IMR-90 (cell line): ENCODE data around the gene ZDHHC14. TPM values are rescaled to one million over a fixed set of nuclear protein-coding genes. Genes with fewer than 3 reads are reported as not detected.

ENCODE experiments used
- ATAC-seq: fragments of 200-7000 bp; cut with Tn5 transposase; 2 replicates; pipeline ENCODE4 v1.9.1; 2020; ENCODE audit warnings: low read depth, mild to moderate bottlenecking, moderate library complexity
- BruUV-seq: library from RNA; stranded (reverse); fragments of 400-500 nt; replicated peaks from 2 replicates; lab custom pipeline; 2021; lab: Mats Ljungman, UMichigan
- CTCF ChIA-PET: fragments of 300-600 bp; formaldehyde crosslinking; extraction: SDS; loops from one replicate; lab custom pipeline; 2021; ENCODE audit warnings: antibody characterized with exemption; lab: Yijun Ruan, JAX
- POLR2A ChIA-PET: fragments of 300-600 bp; sonication (Branson Sonifier 250); formaldehyde crosslinking; loops from one replicate; lab custom pipeline; 2022; ENCODE audit warnings: antibody characterized with exemption; ENCODE audit not compliant: unreplicated experiment; lab: Charles Lee
- DNase-seq: peaks from one replicate; pipeline ENCODE4 v3.0.0; 2013
- H2AFZ ChIP-seq: replicated peaks from 2 replicates; pipeline ENCODE3; 2013; ENCODE audit warnings: low read length, mild to moderate bottlenecking; ENCODE audit not compliant: poor library complexity
- H2AK5ac ChIP-seq: 2 replicates; pipeline ENCODE4 v1.6.1; 2013; ENCODE audit warnings: low read depth, low read length, inconsistent platforms
- H2AK9ac ChIP-seq: replicated peaks from 2 replicates; pipeline ENCODE3; 2013; ENCODE audit warnings: mild to moderate bottlenecking, low read depth, low read length, moderate library complexity; ENCODE audit not compliant: poor library complexity
- H2BK120ac ChIP-seq: 2 replicates; pipeline ENCODE4 v1.6.1; 2013; ENCODE audit warnings: low read depth, low read length, inconsistent platforms
- H2BK15ac ChIP-seq: 3 replicates; pipeline ENCODE4 v1.6.1; 2013; ENCODE audit warnings: low read depth, low read length, inconsistent platforms
- H2BK20ac ChIP-seq: 2 replicates; pipeline ENCODE4 v1.6.1; 2013; ENCODE audit warnings: low read depth, mild to moderate bottlenecking, inconsistent platforms, low read length, moderate library complexity
- H2BK5ac ChIP-seq: 2 replicates; pipeline ENCODE4 v1.6.1; 2013; ENCODE audit warnings: mild to moderate bottlenecking, low read depth, low read length, inconsistent platforms; ENCODE audit not compliant: poor library complexity, severe bottlenecking
- H3K14ac ChIP-seq: replicated peaks from 2 replicates; pipeline ENCODE4 v1.6.1; 2013; ENCODE audit warnings: low read depth, low read length, inconsistent platforms
- H3K18ac ChIP-seq: 2 replicates; pipeline ENCODE4 v1.6.1; 2013; ENCODE audit warnings: low read depth, low read length, control low read depth
- H3K23ac ChIP-seq: 2 replicates; pipeline ENCODE4 v1.6.1; 2013; ENCODE audit warnings: low read depth, low read length, inconsistent platforms
- H3K27ac ChIP-seq: 2 replicates; pipeline ENCODE4 v1.5.1; 2013; ENCODE audit warnings: mild to moderate bottlenecking, control low read depth, low read length; ENCODE audit not compliant: insufficient read depth
- H3K27me3 ChIP-seq: 2 replicates; pipeline ENCODE4 v1.6.1; 2013; ENCODE audit warnings: low read length; ENCODE audit not compliant: control insufficient read depth, insufficient read depth
- H3K36me3 ChIP-seq: 2 replicates; pipeline ENCODE4 v1.6.1; 2013; ENCODE audit warnings: low read length, mixed read lengths; ENCODE audit not compliant: control insufficient read depth, insufficient read depth
- H3K4ac ChIP-seq: 2 replicates; pipeline ENCODE4 v1.6.1; 2013; ENCODE audit warnings: low read depth, low read length, inconsistent platforms
- H3K4me1 ChIP-seq: 2 replicates; pipeline ENCODE4 v1.6.1; 2013; ENCODE audit warnings: low read length, mixed read lengths; ENCODE audit not compliant: control insufficient read depth, insufficient read depth
- H3K4me2 ChIP-seq: 2 replicates; pipeline ENCODE4 v1.6.1; 2013; ENCODE audit warnings: low read depth, mild to moderate bottlenecking, control low read depth, low read length, moderate library complexity
- H3K4me3 ChIP-seq: 2 replicates; pipeline ENCODE4 v1.5.1; 2013; ENCODE audit warnings: low read depth, mild to moderate bottlenecking, control low read depth, low read length, moderate library complexity; ENCODE audit not compliant: insufficient read depth
- H3K56ac ChIP-seq: 2 replicates; pipeline ENCODE4 v1.6.1; 2013; ENCODE audit warnings: low read length, inconsistent platforms; ENCODE audit not compliant: insufficient read depth; ENCODE audit errors: extremely low read depth
- H3K79me1 ChIP-seq, 2 experiments: 2 replicates each; pipeline ENCODE4 v1.6.1; 2013; ENCODE audit warnings: low read length in 2 of 2, inconsistent platforms in 1 of 2, low read depth in 1 of 2
- H3K9ac ChIP-seq: 2 replicates; pipeline ENCODE4 v1.6.1; 2013; ENCODE audit warnings: low read depth, low read length, control low read depth
- H3K9me1 ChIP-seq: 2 replicates; pipeline ENCODE4 v1.6.1; 2013; ENCODE audit warnings: low read length, inconsistent platforms; ENCODE audit not compliant: insufficient read depth
- H3K9me3 ChIP-seq: 2 replicates; pipeline ENCODE4 v1.6.1; 2013; ENCODE audit warnings: low read length; ENCODE audit not compliant: control insufficient read depth, insufficient read depth
- H4K20me1 ChIP-seq: 2 replicates; pipeline ENCODE4 v1.6.1; 2013; ENCODE audit warnings: low read length, inconsistent platforms; ENCODE audit not compliant: insufficient read depth
- H4K5ac ChIP-seq: 2 replicates; pipeline ENCODE4 v1.6.1; 2013; ENCODE audit warnings: mild to moderate bottlenecking, low read depth, low read length, control low read depth
- H4K8ac ChIP-seq, 2 experiments: 2 replicates each; pipeline ENCODE4 v1.6.1; 2013; ENCODE audit warnings: low read depth in 2 of 2, low read length in 2 of 2, control low read depth in 1 of 2, inconsistent platforms in 1 of 2
- H4K91ac ChIP-seq: 2 replicates; pipeline ENCODE4 v1.6.1; 2013; ENCODE audit warnings: low read depth, low read length, inconsistent platforms; ENCODE audit not compliant: insufficient read depth
- BHLHE40 ChIP-seq: fragments of 150-350 bp; IDR thresholded peaks from 2 replicates; pipeline ENCODE4 v1.6.1; 2016; ENCODE audit warnings: mild to moderate bottlenecking, low read depth, low read length
- CEBPB ChIP-seq: IDR thresholded peaks from 2 replicates; pipeline ENCODE4 v1.6.1; 2012; ENCODE audit warnings: low read depth, low read length, improper control_type of control experiment
- CHD1 ChIP-seq: IDR thresholded peaks from 2 replicates; pipeline ENCODE4 v1.6.1; 2012; ENCODE audit warnings: low read depth, low read length, improper control_type of control experiment
- CTCF ChIP-seq: conservative IDR thresholded peaks from 2 replicates; pipeline ENCODE4 v1.5.1; 2012; ENCODE audit warnings: mild to moderate bottlenecking, low read depth, low read length, improper control_type of control experiment
- ELK1 ChIP-seq: fragments of 150-350 bp; IDR thresholded peaks from 2 replicates; pipeline ENCODE4 v1.6.1; 2016; ENCODE audit warnings: low read depth, mild to moderate bottlenecking, low read length, moderate library complexity, borderline replicate concordance
- FOS ChIP-seq: fragments of 150-350 bp; IDR thresholded peaks from 2 replicates; pipeline ENCODE4 v1.6.1; 2016; ENCODE audit warnings: low read depth, low read length
- MAFK ChIP-seq: IDR thresholded peaks from 2 replicates; pipeline ENCODE4 v1.6.1; 2012; ENCODE audit warnings: low read depth, low read length, improper control_type of control experiment
- MAZ ChIP-seq: IDR thresholded peaks from 2 replicates; pipeline ENCODE4 v1.6.1; 2012; ENCODE audit warnings: low read depth, mild to moderate bottlenecking, low read length, improper control_type of control experiment, moderate library complexity, borderline replicate concordance
- MXI1 ChIP-seq: IDR thresholded peaks from 2 replicates; pipeline ENCODE4 v1.6.1; 2012; ENCODE audit warnings: low read depth, mild to moderate bottlenecking, low read length, moderate library complexity, borderline replicate concordance
- NFE2L2 ChIP-seq: fragments of 150-350 bp; IDR thresholded peaks from 2 replicates; pipeline ENCODE4 v1.6.1; 2016; ENCODE audit warnings: low read depth, mild to moderate bottlenecking, low read length
- POLR2A ChIP-seq: IDR thresholded peaks from 2 replicates; pipeline ENCODE4 v1.6.1; 2012; ENCODE audit warnings: mild to moderate bottlenecking, low read depth, low read length
- RAD21 ChIP-seq: IDR thresholded peaks from 2 replicates; pipeline ENCODE4 v1.6.1; 2012; ENCODE audit warnings: low read length, improper control_type of control experiment
- RCOR1 ChIP-seq: IDR thresholded peaks from 2 replicates; pipeline ENCODE4 v1.6.1; 2012; ENCODE audit warnings: mild to moderate bottlenecking, low read length, improper control_type of control experiment; ENCODE audit not compliant: insufficient replicate concordance
- RFX5 ChIP-seq: IDR thresholded peaks from 2 replicates; pipeline ENCODE4 v1.8.0; 2012; ENCODE audit warnings: low read depth, mild to moderate bottlenecking, low read length, moderate library complexity
- SMC3 ChIP-seq: fragments of 150-350 bp; IDR thresholded peaks from 2 replicates; pipeline ENCODE4 v1.6.1; 2016; ENCODE audit warnings: low read depth, mild to moderate bottlenecking, antibody characterized with exemption, low read length, moderate library complexity
- USF2 ChIP-seq: fragments of 150-350 bp; IDR thresholded peaks from 2 replicates; pipeline ENCODE4 v1.6.1; 2017; ENCODE audit warnings: mild to moderate bottlenecking, antibody characterized with exemption, low read length, low read depth
- WGBS, 2 experiments: methylation state at CpG; one replicate each; pipeline versions ENCODE4 v1.1.5 to v1.1.7; 2013; ENCODE audit warnings: missing lambda C conversion rate in 2 of 2; ENCODE audit not compliant: insufficient read length in 1 of 2; ENCODE audit errors: extremely low coverage in 2 of 2; 5-methylcytosine and 5-hydroxymethylcytosine counted together
- dilution Hi-C: fragments of 300-500 bp; cut with HindIII; formaldehyde crosslinking; loops from one replicate; pipeline ENCODE4 v1.14.3; 2018; ENCODE audit warnings: low sequenced_read_pairs; ENCODE audit not compliant: unreplicated experiment
- in situ Hi-C: fragments of 300-500 bp; cut with MboI; formaldehyde crosslinking; loops from 3 replicates; pipeline ENCODE4 v1.14.3; 2019; ENCODE audit warnings: low sequenced_read_pairs, inconsistent platforms, mixed read lengths
- intact Hi-C: fragments of 100-400 bp; cut with micrococcal nuclease; formaldehyde crosslinking; loops from 2 replicates; pipeline ENCODE4 v1.10.0; 2022
- polyA plus RNA-seq, 3 experiments: library from polyadenylated mRNA; depleted of rRNA; stranded (reverse); fragments of >200 nt; gene quantifications; 2 replicates each; pipeline ENCODE4 v1.2.3, GENCODE V29; 2012; ENCODE audit warnings: low replicate concordance in 1 of 3
- total RNA-seq: library from RNA; depleted of rRNA; stranded (reverse); fragments of >200 nt; gene quantifications from 2 replicates; pipeline ENCODE4 v1.2.3, GENCODE V29; 2012

The ZDHHC14 gene
- total and polyA plus RNA-seq, 2 of the 4 experiments (the other 2 are of a cell fraction): 0.90 to 2.0 TPM

- H2BK15ac ChIP-seq: no peak overlapping the region
Observed at GRCh38 chr6:157385482-157385881, 4.5 kb downstream of the ZDHHC14 start.

More at GRCh38 chr6:157385482-157385881, 4.5 kb downstream of the ZDHHC14 start:
- no peaks in the 10 kb centered on the region for H3K9me1 ChIP-seq
- H3K9me3 ChIP-seq: no peaks in the 10 kb centered on the region
- no peak overlapping the region for H3K4ac ChIP-seq
- H2AK5ac ChIP-seq: no peak overlapping the region
- ChIA-PET CTCF (interaction anchor here (1.3 kb wide), 1 partner anchor 27 kb away, joined by 4 read pairs; no protein-coding TSS in a partner anchor), POLR2A (no interaction called here)
- no peak overlapping the region for H4K5ac ChIP-seq
- H3K27me3 ChIP-seq: no peaks in the 10 kb centered on the region
- DNase-seq (no peak), ATAC-seq (no peak)
- no peak overlapping the region for H2BK120ac ChIP-seq
- dilution Hi-C loops (no loop called here), intact Hi-C loops (no loop called here), in situ Hi-C loops (no loop called here)
- BruUV-seq: no TSS peak
- H2BK20ac ChIP-seq: no peak overlapping the region
- H3K23ac ChIP-seq: no peak overlapping the region
- H2BK5ac ChIP-seq: no peak overlapping the region
- no peaks in the 10 kb centered on the region for H3K36me3 ChIP-seq
- no peak overlapping the region for H3K14ac ChIP-seq
- peaks cover 4 to 14% of the 10 kb centered on the region in 2 experiments; a peak in 3 of 4 replicates for H3K79me1 ChIP-seq
- no peak overlapping the region for H4K8ac ChIP-seq
- no peak overlapping the region for H3K56ac ChIP-seq
- H2AFZ ChIP-seq: no peak overlapping the region
- peaks cover 3% of the 10 kb centered on the region; the same call in 1 of the 2 replicates for H4K20me1 ChIP-seq
- TF ChIP-seq CTCF (no peak), USF2 (no peak), BHLHE40 (no peak), RAD21 (no peak), ELK1 (no peak), MAZ (no peak), NFE2L2 (no peak), CHD1 (no peak), RCOR1 (no peak), FOS (no peak), RFX5 (no peak), SMC3 (no peak), POLR2A (no peak), CEBPB (no peak), MXI1 (no peak), MAFK (no peak)
- H3K18ac ChIP-seq: no peak overlapping the region
- no peak overlapping the region for H2AK9ac ChIP-seq
- no peaks in the 10 kb centered on the region for H3K4me1 ChIP-seq
- H4K91ac ChIP-seq: no peak overlapping the region
- WGBS, 2 experiments: no CpG with 5 or more reads among the region's 2 CpGs
- no peak overlapping the region for H3K9ac ChIP-seq
- H3K4me3 ChIP-seq: no peak overlapping the region
- no peak overlapping the region for H3K4me2 ChIP-seq
- H3K27ac ChIP-seq: no peak overlapping the region
